Caco-2 (cell line): ENCODE data around the gene GATAD2B. TPM values are rescaled to one million over a fixed set of nuclear protein-coding genes. Genes with fewer than 3 reads are reported as not detected.
A peak's percentile ranks its signal among the peaks of the same experiment; 100 is the strongest.

Experiments used
- BruUV-seq: library from RNA; stranded (reverse); fragments of 400-500 nt; replicated peaks from 2 replicates; lab custom pipeline; 2021; lab: Mats Ljungman, UMichigan
- CTCF ChIA-PET: fragments of 300-600 bp; sonication (Branson Sonifier 250); formaldehyde crosslinking; loops from one replicate; lab custom pipeline; 2022; ENCODE audit warnings: antibody characterized with exemption; lab: Charles Lee
- POLR2A ChIA-PET: fragments of 300-600 bp; sonication (Branson Sonifier 250); formaldehyde crosslinking; loops from one replicate; lab custom pipeline; 2022; ENCODE audit warnings: antibody characterized with exemption; lab: Charles Lee
- DNase-seq, 2 experiments: peaks; one replicate each; pipeline versions ENCODE4 v3.0.0 to v3.0.0-alpha.2; 2020 to 2022
- H3K27me3 ChIP-seq: replicated peaks from 2 replicates; pipeline ENCODE4 v1.6.0; 2011; ENCODE audit warnings: low read length; ENCODE audit not compliant: control insufficient read depth, insufficient read depth
- H3K36me3 ChIP-seq: 2 replicates; pipeline ENCODE4 v1.5.1; 2011; ENCODE audit warnings: low read length; ENCODE audit not compliant: control insufficient read depth, insufficient read depth
- H3K4me1 ChIP-seq: fragments of 250-450 bp; sonication (Bioruptor Pico); 2 replicates; pipeline ENCODE4 v1.5.1; 2020; ENCODE audit warnings: mild to moderate bottlenecking
- H3K4me3 ChIP-seq: 2 replicates; pipeline ENCODE4 v1.5.1; 2011; ENCODE audit warnings: low read depth, mild to moderate bottlenecking, control low read depth, low read length
- H3K9me3 ChIP-seq: fragments of 250-450 bp; sonication (Bioruptor Pico); 2 replicates; pipeline ENCODE4 v1.5.1; 2020; ENCODE audit warnings: mild to moderate bottlenecking, moderate library complexity
- H3K27ac Mint-ChIP-seq: one replicate; pipeline ENCODE4 v1.8.0; 2022; ENCODE audit warnings: mixed read lengths; ENCODE audit not compliant: unreplicated experiment
- H3K27me3 Mint-ChIP-seq: one replicate; pipeline ENCODE4 v1.8.0; 2022; ENCODE audit warnings: mixed read lengths; ENCODE audit not compliant: insufficient read depth, unreplicated experiment
- H3K36me3 Mint-ChIP-seq: one replicate; pipeline ENCODE4 v1.8.0; 2022; ENCODE audit warnings: mild to moderate bottlenecking, mixed read lengths; ENCODE audit not compliant: insufficient read depth, unreplicated experiment
- H3K4me1 Mint-ChIP-seq: one replicate; pipeline ENCODE4 v1.8.0; 2022; ENCODE audit warnings: low read depth, mixed read lengths; ENCODE audit not compliant: unreplicated experiment
- H3K4me3 Mint-ChIP-seq: one replicate; pipeline ENCODE4 v1.8.0; 2022; ENCODE audit warnings: mild to moderate bottlenecking, moderate library complexity, mixed read lengths; ENCODE audit not compliant: unreplicated experiment
- H3K9me3 Mint-ChIP-seq: one replicate; pipeline ENCODE4 v1.8.0; 2022; ENCODE audit warnings: mixed read lengths; ENCODE audit not compliant: unreplicated experiment
- intact Hi-C: fragments of 100-400 bp; cut with micrococcal nuclease; formaldehyde crosslinking; loops from one replicate; pipeline ENCODE4 v1.10.0; 2022; ENCODE audit not compliant: unreplicated experiment
- total RNA-seq: library from RNA; stranded (reverse); gene quantifications from 2 replicates; pipeline ENCODE4 v1.2.3, GENCODE V29; 2022
- TF ChIP-seq, protein P1 (sequence below), 2 experiments: fragments of 200-600 bp in 1 of 2; IDR thresholded peaks; 1 replicate in 1 of 2; 2 replicates in 1 of 2; pipeline versions ENCODE4 v1.5.1 to v1.8.0; 2011 to 2022; ENCODE audit warnings: antibody characterized with exemption in 1 of 2, control low read depth in 1 of 2, inconsistent platforms in 1 of 2, low read depth in 1 of 2, low read length in 1 of 2, mild to moderate bottlenecking in 1 of 2, moderate library complexity in 1 of 2; ENCODE audit not compliant: insufficient read depth in 1 of 2, severe bottlenecking in 1 of 2, unreplicated experiment in 1 of 2

The GATAD2B gene
- total RNA-seq, 1 experiment from 2014 or later: 38.0 TPM

DNA sequence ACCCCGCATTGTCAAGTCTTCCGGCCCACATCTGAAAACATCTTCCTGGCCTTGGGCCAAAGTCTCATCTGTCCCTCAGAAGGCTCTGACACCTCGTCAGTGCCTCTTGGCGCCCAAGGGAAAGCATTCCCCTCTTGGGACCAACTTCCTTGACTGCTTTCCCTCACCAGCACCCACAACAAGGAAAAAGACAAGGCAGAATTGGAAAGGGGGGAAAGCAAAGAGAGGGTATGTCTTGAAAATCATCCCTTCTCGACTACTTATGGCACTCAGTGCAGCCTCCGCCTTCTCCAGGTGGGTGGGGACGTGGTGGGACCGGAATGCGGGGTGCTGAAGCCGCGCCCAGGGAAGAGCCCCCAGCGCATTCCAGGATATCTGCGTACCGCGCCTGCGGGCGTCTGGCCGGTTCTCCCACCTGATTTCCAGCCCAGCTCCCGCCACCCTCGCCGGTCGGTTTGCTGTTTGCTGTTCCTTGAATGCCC is 41.1 kb upstream of the GATAD2B start:
- no peaks in the 10 kb centered on the region for H3K27me3 ChIP-seq
- H3K9me3 ChIP-seq: no peaks in the 10 kb centered on the region
- H3K27ac Mint-ChIP-seq: peak overlapping the region; percentile 93
- peaks cover 14% of the 10 kb centered on the region for H3K4me1 ChIP-seq
- intact Hi-C loops: loop anchor here (1.0 to 2.0 kb wide), 2 partner anchors 22 to 41 kb away; partner anchors contain the start of genes GATAD2B and RAB13
- H3K4me3 Mint-ChIP-seq: peak overlapping the region; percentile 81
- peak; percentile 89 to 94 for DNase-seq
- H3K36me3 Mint-ChIP-seq: peaks cover 69% of the 10 kb centered on the region
- no peaks in the 10 kb centered on the region for H3K9me3 Mint-ChIP-seq
- peak overlapping the region; percentile 72 for H3K4me3 ChIP-seq
- H3K36me3 ChIP-seq: peaks cover 4% of the 10 kb centered on the region
- H3K4me1 Mint-ChIP-seq: peaks cover 24% of the 10 kb centered on the region
- BruUV-seq: no TSS peak
- TF ChIP-seq, protein P1, sequence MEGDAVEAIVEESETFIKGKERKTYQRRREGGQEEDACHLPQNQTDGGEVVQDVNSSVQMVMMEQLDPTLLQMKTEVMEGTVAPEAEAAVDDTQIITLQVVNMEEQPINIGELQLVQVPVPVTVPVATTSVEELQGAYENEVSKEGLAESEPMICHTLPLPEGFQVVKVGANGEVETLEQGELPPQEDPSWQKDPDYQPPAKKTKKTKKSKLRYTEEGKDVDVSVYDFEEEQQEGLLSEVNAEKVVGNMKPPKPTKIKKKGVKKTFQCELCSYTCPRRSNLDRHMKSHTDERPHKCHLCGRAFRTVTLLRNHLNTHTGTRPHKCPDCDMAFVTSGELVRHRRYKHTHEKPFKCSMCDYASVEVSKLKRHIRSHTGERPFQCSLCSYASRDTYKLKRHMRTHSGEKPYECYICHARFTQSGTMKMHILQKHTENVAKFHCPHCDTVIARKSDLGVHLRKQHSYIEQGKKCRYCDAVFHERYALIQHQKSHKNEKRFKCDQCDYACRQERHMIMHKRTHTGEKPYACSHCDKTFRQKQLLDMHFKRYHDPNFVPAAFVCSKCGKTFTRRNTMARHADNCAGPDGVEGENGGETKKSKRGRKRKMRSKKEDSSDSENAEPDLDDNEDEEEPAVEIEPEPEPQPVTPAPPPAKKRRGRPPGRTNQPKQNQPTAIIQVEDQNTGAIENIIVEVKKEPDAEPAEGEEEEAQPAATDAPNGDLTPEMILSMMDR (IDR thresholded peaks at IDR 0.05; ENCODE audit: insufficient read depth in 1 of 2, low read depth in 1 of 2, low read length in 1 of 2, severe bottlenecking in 1 of 2, unreplicated experiment in 1 of 2): no peak
- CTCF ChIA-PET: interaction anchor here (0.6 to 2.5 kb wide), 6 partner anchors 14 to 1316 kb away, joined by 3 to 14 read pairs (median 4); partner anchors contain the start of genes DENND4B and JTB
- POLR2A ChIA-PET: interaction anchor here (0.6 to 6.3 kb wide), 9 partner anchors 13 to 188 kb away, joined by 3 to 105 read pairs (median 9); partner anchors contain the start of genes GATAD2B, JTB, RAB13 and RPS27
- H3K27me3 Mint-ChIP-seq: no peaks in the 10 kb centered on the region

DNA sequence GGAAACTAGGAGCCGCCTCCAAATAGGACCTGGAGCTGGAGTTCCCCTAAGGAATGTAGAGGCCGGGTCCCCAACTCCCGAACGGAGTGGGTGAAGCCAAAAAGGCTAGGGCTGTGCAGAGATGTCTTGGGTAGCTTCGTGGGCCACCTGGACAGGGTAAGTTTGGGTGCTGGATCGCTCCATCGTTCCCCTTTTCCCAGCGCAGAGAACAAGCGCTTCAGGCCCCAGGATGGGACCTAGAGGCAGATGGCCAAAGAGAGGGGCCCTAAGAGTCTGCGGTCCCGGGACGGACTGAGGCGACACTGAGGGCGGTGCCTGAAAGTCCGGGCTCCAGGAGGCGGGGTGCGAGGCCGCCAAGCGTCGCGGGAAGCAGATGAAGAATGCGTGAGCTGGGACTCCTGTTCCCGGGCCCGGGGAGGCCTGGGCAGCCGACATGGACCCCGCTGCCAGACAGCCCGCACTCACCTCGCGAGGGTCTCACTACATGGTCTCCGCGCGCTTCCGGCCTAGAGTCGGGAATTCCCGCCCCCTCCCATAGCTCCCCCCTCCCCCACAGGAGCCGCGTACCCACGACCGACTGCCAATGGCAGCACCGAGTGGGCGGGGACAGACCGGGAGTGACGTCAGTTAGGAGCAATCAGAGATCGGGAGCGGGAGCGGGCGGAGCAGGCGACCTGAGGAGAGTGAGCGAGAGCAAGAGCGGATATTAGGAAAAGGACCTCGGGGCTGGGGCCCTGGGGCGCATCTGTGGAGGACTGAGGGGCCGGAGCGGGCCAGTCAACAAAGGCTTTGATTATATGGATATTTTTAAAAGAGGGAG is 40.5 kb upstream of the GATAD2B start, which contains the start of gene SLC39A1:
Gene SLC39A1, minus strand, starts transcription at position 508 of the 820 bp plus-strand sequence. CDS start 822 bp downstream, outside the sequence.
- H3K27ac Mint-ChIP-seq: peak within 1 kb of the TSS; percentile 93
- peaks cover 14% of the 10 kb centered on the region for H3K4me1 ChIP-seq
- H3K4me1 Mint-ChIP-seq: peaks cover 30% of the 10 kb centered on the region
- ChIA-PET POLR2A (interaction anchor here (0.6 to 6.3 kb wide), 14 partner anchors 9 to 336 kb away, joined by 3 to 105 read pairs (median 6); partner anchors contain the start of genes DENND4B, GATAD2B, JTB and RAB13), CTCF (interaction anchor here (0.6 to 2.5 kb wide), 8 partner anchors 14 to 1317 kb away, joined by 3 to 14 read pairs (median 4); partner anchors contain the start of genes DENND4B, GATAD2B and JTB)
- no peaks in the 10 kb centered on the region for H3K27me3 Mint-ChIP-seq
- H3K27me3 ChIP-seq: no peaks in the 10 kb centered on the region
- H3K9me3 Mint-ChIP-seq: no peaks in the 10 kb centered on the region
- peak within 1 kb of the TSS; percentile 72 for H3K4me3 ChIP-seq
- peaks cover 75% of the 10 kb centered on the region for H3K36me3 Mint-ChIP-seq
- TF ChIP-seq, protein P1 (IDR thresholded peaks at IDR 0.05; ENCODE audit: insufficient read depth in 1 of 2, low read depth in 1 of 2, low read length in 1 of 2, severe bottlenecking in 1 of 2, unreplicated experiment in 1 of 2): no peak
- H3K4me3 Mint-ChIP-seq: peak within 1 kb of the TSS; percentile 81
- intact Hi-C loops: loop anchor here (1.0 to 2.0 kb wide), 2 partner anchors 23 to 40 kb away; partner anchors contain the start of genes GATAD2B and RAB13
- BruUV-seq: TSS peak; percentile 29
- DNase-seq: peak; percentile 99
- no peaks in the 10 kb centered on the region for H3K9me3 ChIP-seq
- H3K36me3 ChIP-seq: peaks cover 4% of the 10 kb centered on the region
